GM18502 (cell line): ENCODE data around the gene MTO1.
"Not testable (repeated sequence)": the region's sequence is repeated elsewhere in the genome, so short reads cannot be mapped to it uniquely, and the experiment has no call there.

Experiments used
- ATAC-seq: cut with Tn5 transposase; IDR thresholded peaks from one replicate; pipeline ENCODE4 v1.9.1; 2021; ENCODE audit warnings: mild to moderate bottlenecking; ENCODE audit not compliant: unreplicated experiment, poor library complexity

MTO1 gene

DNA sequence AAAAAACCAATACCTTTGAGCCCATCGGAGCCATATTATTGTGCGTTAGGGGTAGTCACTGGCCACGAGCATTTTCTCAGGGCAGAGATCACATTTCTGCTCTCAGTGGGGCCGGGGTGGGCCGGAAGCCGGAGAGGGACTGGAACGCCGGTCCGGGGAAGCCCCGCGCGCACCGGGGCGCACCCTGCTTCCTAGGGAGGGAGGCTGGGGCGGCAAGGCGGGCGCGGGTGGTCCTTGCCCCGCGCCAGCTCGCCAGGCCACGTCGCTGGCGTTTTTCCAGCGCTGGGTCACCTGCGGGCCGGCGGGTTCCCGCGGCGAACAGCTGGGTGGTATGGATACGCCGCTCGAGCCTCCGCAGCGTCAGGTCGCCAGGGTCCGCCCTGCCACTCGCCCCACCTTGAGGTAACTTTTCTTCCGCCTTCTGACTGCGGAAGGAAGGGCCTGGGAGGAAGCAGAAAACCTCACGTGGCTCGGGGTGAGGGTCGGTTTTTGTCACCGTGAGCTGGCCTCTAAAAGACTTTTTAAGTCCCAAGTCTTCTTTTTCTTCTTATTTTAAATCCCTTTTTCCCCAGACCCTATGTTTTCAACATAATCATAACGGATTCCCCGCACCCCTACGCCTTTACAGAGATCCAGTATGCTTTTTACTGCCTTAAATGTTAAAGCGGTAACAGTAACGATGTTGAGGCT lies 62.0 kb downstream of the MTO1 start:
- ATAC-seq: peak; percentile 57

DNA sequence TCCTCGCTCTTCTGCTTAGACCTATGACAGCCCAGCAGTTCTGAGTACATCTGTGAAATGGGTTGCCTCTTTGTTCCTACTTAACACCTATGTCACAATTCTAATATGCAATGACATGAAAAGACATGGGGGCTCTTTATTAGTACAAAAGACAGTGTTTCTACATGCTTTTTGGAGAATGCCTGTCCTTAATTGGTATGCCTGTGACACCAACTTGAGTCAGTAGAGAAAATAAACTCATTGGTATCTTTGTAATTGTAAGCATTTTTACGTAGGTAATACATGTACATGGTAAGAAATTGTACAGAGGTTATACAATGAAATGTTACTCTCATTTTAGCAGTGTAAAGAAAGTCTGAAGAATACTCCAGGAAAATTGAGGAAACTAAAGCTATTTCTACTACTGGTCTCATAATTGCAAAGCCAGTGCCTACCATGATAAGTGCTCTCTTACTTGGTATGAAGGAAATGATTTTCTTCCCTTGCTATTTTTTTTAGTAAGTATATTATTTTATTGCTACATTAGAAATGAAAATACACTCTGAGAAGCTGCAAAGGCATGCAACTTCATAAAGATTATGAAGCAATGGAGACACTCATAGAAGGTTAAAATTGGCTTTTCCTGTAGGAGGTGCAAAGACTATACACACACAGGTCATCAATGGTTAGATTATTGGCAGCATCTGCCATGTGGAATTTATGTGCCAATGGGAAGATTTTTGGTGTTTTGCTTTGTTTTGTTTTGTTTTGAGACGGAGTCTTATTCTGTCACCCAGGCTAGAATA lies 64.2 kb downstream of the MTO1 start:
- ATAC-seq: no peak

- no peak for ATAC-seq
These were observed 67.4 kb downstream of the MTO1 start for GRCh38 chr6:73528897-73529296.

- no peak for ATAC-seq
These were observed 70.8 kb downstream of the MTO1 start for GRCh38 chr6:73532293-73532692.

GRCh38 chr6:73534628-73535027 lies 73.1 kb downstream of the MTO1 start:
- no peak for ATAC-seq

DNA sequence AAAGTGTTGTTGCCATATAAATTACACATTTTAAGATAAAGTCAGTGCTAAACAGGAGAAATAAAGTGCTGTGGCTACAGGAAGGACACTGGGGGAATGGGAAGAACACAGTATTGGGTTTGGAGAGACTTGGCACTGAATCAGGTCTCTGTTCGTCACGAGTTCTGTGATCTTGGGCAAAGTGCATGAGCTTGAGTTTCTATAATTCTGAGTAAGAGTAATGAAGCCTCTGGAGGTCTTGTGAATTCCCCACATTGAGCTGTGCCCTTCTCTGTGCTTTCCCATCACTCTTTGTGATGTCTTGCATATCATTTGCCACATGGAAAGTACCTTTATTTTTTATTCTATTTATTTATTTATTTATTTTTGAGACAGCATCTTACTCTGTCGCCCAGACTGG lies 76.1 kb downstream of the MTO1 start:
- ATAC-seq: no peak

DNA sequence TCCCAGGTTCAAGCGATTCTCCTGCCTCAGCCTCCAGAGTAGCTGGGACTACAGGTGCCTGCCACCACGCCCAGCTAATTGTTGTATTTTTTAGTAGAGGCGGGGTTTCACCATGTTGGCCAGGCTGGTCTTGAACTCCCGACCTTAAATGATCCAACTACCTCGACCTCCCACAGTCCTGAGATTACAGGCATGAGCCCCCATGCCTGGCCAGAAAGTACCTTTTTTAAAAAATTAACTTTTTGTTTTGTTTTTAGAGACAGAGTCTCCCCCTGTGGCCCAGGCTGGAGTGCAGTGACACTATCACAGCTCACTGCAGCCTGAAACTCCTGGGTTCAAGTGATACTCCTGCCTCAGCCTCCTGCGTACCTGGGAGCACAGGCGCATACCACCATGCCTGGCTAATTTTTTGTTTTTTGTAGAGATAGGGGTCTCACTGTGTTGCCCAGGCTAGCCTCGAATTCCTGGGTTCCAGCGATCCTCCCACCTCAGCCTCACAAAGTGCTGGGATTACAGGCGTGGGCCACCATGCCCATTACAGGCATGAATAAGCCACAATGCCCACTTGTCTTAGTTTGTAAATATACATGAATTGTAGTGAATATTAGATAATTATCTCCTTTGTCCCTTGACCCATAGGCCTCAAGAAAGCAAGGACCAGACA lies 76.7 kb downstream of the MTO1 start:
- ATAC-seq: no peak

GRCh38 chr6:73542481-73542880 lies 80.9 kb downstream of the MTO1 start:
- not testable (repeated sequence) for ATAC-seq

DNA sequence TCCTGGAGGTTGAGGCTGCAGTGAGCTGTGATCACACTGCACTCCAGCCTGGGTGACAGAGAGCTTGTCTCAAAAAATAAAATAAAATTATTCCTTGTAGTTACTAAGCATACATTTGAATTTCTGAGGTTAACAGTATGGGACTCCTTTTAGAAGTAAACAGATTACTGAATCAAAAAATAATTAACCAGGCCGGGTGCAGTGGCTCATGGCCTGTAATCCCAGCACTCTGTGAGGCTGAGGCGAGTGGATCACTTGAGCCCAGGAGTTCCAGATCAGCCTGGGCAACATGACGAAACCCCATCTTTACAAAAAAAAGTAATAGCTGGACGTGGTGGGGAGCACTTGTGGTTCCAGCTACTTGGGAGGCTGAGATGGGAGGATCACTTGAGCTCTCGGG lies 81.4 kb downstream of the MTO1 start:
- no peak for ATAC-seq

- ATAC-seq: no peak
These were observed 85.5 kb downstream of the MTO1 start for GRCh38 chr6:73547036-73547435.

DNA sequence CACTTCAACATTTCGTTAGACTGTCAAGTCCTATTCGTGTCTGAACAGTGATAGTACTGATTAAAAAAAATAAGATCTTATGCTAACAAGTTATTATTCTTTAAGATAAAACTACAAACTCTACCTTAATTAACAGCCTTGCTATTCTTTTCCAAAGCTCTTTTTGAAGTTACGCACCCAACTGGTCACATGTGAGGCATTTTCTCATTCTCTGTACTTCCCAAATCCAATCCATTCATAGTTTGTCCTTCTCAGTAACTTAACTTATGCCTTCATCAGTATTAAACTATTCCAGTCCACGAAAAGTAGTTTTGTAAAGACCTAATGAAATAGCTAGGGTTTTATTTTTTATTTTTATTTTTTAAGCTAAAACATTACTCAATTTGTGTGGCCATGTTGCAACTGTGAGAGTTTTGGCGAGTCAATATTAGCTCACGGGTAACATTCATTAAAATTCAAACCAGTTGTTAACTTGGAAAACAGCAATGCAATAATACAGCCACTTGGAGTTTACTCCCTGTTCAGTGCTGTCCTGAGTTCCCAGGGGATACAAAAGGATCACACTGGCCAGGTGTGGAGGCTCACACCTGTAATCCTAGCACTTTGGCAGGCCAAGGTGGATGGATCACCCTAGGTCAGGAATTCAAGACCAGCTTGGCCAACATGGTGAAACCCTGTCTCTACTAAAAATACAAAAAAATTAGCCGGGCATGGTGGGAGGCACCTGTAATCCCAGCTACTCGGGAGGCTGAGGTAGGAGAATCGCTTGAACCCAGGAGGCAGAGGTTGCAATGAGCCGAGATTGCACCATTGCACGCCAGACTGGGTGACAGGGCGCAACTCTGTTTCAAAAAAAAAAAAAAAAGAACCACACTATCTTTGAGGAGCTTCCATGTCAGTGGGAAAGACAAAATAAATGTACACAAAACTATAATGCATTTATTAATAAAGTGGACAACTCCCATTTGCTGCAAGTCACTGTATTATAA lies 87.2 kb downstream of the MTO1 start:
- ATAC-seq: no peak

GRCh38 chr6:73551115-73551514 lies 89.6 kb downstream of the MTO1 start:
- ATAC-seq: not testable (repeated sequence)

DNA sequence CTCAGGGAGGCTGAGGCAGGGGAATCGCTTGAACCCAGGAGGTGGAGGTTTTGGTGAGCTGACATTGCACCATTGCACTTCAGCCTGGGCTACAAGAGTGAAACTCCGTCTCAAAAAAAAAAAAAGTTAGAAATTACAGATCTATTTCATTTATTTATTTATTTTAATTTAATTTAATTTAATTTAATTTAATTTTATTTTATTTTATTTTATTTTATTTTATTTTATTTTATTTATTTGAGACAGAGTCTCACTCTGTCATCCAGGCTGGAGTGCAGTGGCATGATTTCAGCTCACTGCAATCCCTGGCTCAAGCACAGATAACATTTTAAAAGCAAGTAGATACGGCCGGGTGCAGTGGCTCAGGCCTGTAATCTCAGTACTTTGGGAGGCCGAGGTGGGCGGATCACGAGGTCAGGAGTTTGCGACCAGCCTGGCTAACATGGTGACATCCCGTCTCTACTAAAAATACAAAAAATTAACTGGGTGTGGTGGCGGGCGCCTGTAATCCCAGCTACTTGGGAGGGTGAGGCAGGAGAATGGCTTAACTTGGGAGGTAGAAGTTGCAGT lies 93.9 kb downstream of the MTO1 start:
- ATAC-seq: not testable (repeated sequence)

DNA sequence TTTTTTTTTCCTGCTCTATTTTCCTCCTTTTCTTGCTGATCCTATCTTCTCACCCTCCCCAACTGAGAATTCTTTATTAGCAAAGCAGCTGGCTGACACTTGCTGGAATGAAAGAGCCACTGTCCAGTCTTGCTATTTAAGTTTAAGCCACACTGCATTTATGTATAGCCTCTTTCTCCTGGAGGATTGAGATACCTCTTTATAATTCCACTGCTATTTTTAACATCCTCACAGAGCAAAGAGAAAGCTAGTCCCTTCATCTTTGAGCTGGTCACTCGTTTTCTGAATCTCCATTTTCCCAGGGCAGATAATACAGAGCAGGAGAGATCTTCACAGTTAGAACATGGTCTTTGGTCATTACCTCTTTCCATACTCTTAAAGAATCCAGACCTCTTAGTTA lies 95.3 kb downstream of the MTO1 start:
- ATAC-seq: no peak
